GM21528 (cell line): Measurements from ENCODE around the gene UBQLN1.
"Not testable (repeated sequence)": the region's sequence is repeated elsewhere in the genome, so short reads cannot be mapped to it uniquely, and the experiment has no call there.

Experiments
- ATAC-seq: cut with Tn5 transposase; IDR thresholded peaks from one replicate; pipeline ENCODE4 v1.9.1; 2021; ENCODE audit warnings: mild to moderate bottlenecking, moderate library complexity; ENCODE audit not compliant: unreplicated experiment, low FRiP score

Gene UBQLN1

GRCh38 chr9:83707768-83708514, at the start of gene UBQLN1:
UBQLN1 (minus strand) TSS chr9:83707958; CDS start chr9:83707679, 279 bp downstream.
- ATAC-seq = peak; percentile 85

GRCh38 chr9:83754383-83754977, 46.7 kb upstream of the UBQLN1 start:
- peak; percentile 81 for ATAC-seq

GRCh38 chr9:83749706-83750105, 41.9 kb upstream of the UBQLN1 start:
- no peak for ATAC-seq

- ATAC-seq = no peak
Measured at GRCh38 chr9:83744206-83744605, 36.4 kb upstream of the UBQLN1 start.

GRCh38 chr9:83733739-83734138, 26.0 kb upstream of the UBQLN1 start:
- no peak for ATAC-seq

GRCh38 chr9:83728591-83729368, 21.0 kb upstream of the UBQLN1 start:
- not testable (repeated sequence) for ATAC-seq

GRCh38 chr9:83724436-83724835, 16.7 kb upstream of the UBQLN1 start:
- ATAC-seq = no peak

GRCh38 chr9:83722726-83723495, 15.2 kb upstream of the UBQLN1 start:
- no peak for ATAC-seq

GRCh38 chr9:83721509-83721908, 13.8 kb upstream of the UBQLN1 start:
- no peak for ATAC-seq

- ATAC-seq = no peak
Measured at GRCh38 chr9:83715794-83716193, 8.0 kb upstream of the UBQLN1 start.

- no peak for ATAC-seq
Measured at GRCh38 chr9:83715221-83715620, 7.5 kb upstream of the UBQLN1 start.

- no peak for ATAC-seq
Measured at GRCh38 chr9:83714329-83714728, 6.6 kb upstream of the UBQLN1 start.

- ATAC-seq = peak; percentile 50
Measured at GRCh38 chr9:83708515-83709158, 879 bp upstream of the UBQLN1 start.

- ATAC-seq = peak; percentile 55
Measured at GRCh38 chr9:83707518-83707767, 315 bp downstream of the UBQLN1 start.

GRCh38 chr9:83706676-83707517, 861 bp downstream of the UBQLN1 start:
- peak; percentile 20 for ATAC-seq

GRCh38 chr9:83705219-83705651, 2.5 kb downstream of the UBQLN1 start:
- ATAC-seq = not testable (repeated sequence)

- ATAC-seq = no peak
Measured at GRCh38 chr9:83701769-83702168, 6.0 kb downstream of the UBQLN1 start.

- ATAC-seq = no peak
Measured at GRCh38 chr9:83701286-83701685, 6.5 kb downstream of the UBQLN1 start.

GRCh38 chr9:83699615-83700014, 8.1 kb downstream of the UBQLN1 start:
- no peak for ATAC-seq
